HS-27A (cell line): Measurements from ENCODE around the gene AP1S1.
"Not testable (repeated sequence)": the region's sequence is repeated elsewhere in the genome, so short reads cannot be mapped to it uniquely, and the experiment has no call there.

Experiments used
- DNase-seq: peaks from one replicate; pipeline ENCODE4 v3.0.0-alpha.2; 2012; ENCODE audit warnings: low read depth, missing footprints

Gene AP1S1

GRCh38 chr7:101125989-101126650 is 28.2 kb upstream of the AP1S1 start:
- no peak for DNase-seq

GRCh38 chr7:101126651-101127459 is 27.4 kb upstream of the AP1S1 start, which contains the start of gene SERPINE1:
Gene SERPINE1 (plus strand): TSS chr7:101127104. CDS start chr7:101128394, 1,290 bp downstream.
- DNase-seq: peak; percentile 92

DNA sequence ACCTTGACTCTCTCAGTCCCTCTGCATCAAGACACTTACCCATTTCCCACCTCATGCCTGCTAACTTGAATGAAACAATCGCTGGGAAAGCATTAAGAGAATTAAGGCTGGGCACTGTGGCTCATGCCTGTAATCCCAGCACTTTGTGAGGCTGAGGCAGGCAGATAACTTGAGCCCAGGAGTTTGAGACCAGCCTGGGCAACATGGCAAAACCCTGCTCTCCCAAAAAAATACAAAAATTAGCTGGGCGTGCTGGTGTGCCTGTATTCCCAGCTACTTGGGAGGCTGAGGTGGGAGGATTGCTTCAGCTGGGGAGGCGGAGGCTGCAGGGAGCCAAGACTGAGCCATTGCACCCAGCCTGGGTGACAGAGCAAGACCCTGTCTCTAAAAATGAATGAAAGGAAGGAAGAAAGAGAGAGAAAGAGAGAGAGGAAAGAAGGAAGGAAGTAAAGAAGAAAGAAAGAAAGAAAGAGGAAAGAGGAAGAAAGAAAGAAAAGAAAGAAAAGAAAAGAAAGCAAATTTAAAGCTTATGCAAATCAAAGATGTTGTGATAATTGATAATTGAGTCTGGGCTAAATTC is 26.7 kb upstream of the AP1S1 start:
- no peak for DNase-seq

DNA sequence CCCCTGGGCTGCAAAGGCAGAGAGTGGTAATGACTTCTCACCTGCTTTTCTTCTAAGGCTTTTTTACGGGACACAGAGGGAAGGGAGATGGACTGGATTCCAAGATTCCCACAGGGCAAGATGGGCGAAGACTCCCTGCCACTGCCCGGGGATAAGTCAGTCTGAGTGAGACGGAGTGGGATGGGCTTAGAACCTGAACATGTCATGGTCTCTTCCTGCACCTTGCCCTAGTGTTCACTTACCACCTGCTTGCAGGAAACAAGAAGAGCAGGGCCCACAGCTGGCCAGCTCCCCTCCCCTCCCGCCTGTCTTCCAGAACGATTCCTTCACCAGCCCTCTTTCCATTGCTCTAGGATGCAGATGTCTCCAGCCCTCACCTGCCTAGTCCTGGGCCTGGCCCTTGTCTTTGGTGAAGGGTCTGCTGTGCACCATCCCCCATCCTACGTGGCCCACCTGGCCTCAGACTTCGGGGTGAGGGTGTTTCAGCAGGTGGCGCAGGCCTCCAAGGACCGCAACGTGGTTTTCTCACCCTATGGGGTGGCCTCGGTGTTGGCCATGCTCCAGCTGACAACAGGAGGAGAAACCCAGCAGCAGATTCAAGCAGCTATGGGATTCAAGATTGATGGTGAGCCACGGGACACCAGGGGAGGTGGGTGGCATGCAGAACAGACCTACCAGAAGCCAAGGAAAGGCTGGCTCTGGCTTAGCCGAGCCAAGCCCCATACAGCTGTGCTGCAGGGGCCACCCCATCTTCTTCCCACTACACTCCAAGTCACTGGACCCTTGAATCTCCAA is 26.0 kb upstream of the AP1S1 start:
- no peak for DNase-seq

DNA sequence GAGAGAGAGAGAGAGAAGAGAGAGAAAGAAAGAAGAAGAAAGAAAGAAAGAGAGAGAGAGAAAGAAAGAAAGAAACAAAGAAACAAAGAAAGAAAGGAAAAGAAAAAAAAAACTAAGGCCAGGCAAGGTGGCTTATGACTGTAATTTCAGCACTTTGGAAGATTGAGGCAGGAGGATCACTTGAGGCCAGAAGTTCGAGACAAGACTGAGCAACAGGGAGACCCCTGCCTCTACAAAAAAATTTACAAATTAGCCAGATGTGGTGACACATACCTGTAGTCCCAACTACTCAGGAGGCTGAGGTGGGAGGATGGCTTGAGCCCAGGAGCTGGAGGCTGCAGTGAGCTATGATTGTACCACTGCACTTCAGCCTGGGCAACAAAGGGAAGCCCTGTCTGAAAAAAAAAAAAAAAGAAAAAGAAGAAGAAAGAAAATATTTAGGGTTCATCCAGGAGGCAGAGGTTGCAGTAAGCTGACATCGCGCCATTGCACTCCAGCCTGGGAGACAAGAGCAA is 24.6 kb upstream of the AP1S1 start:
- DNase-seq: no peak

DNA sequence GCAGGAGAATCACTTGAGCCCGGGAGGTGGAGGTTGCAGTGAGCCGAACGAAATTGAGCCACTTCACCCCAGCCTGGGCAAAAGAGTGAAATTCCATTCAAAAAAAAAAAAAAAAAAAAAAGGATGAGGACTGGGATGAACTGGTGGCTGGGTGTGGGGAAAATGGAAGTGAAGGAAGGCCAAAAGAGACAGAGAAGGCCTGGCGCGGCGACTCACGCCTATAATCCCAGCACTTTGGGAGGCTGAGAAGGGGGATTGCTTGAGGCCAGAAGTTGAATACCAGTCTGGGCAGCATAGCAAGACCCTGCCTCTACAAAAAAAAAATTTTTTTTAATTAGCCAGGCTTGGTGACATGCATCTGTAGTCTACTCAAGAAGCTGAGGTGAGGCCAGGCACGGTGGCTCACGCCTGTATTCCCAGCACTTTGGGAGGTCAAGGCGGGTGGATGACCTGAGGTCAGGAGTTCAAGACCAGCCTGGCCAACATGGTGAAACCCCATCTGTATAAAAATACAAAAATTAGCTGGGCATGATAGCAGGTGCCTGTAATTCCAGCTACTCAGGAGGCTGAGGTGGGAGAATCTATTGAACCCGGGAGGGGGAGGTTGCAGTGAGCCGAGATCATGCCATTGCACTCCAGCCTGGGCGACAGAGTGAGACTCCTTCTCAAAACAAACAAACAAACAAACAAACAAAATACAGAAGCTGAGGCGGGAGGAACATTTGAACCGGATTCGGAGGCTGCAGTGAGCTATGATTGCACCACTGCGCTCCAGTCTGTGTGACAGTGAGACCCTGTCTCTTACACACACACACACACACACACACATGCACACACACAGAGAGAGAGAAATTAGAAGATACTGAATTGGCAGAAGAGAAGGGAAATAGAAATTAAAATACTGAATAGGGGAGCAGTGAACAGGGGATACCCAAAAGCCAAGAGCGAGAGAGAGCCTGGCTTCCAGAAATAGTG is 21.4 kb upstream of the AP1S1 start:
- not testable (repeated sequence) for DNase-seq

DNA sequence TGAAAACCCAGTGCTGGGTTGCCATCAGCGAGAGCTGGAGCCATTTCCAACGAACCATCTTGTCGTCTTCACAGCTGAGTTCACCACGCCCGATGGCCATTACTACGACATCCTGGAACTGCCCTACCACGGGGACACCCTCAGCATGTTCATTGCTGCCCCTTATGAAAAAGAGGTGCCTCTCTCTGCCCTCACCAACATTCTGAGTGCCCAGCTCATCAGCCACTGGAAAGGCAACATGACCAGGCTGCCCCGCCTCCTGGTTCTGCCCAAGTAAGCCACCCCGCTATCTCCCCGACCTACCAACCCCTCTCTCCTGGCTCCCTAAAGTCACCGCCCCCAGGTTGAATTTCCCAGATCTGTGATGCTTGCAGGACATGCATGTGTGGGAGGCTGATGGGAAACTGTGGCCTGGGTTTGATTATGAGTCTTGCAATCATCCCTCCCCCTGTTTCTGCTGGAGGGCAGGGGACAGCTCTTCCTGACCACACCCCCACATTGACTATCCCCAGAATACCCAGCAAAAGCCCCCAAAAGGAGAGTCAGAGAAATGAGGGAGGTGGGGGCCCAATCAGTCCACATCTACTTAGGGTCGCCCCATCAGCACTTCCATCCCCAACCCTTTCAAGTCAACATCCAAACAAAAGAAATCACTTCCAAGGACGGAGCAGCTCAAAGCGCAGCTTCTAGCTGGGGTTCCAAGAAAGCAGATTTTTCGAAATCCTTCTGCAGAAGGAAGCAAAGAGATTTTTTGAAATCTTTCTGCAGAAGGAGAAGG is 20.5 kb upstream of the AP1S1 start:
- DNase-seq: no peak

- no peak for DNase-seq
Observed at GRCh38 chr7:101134399-101134980, 19.8 kb upstream of the AP1S1 start.

DNA sequence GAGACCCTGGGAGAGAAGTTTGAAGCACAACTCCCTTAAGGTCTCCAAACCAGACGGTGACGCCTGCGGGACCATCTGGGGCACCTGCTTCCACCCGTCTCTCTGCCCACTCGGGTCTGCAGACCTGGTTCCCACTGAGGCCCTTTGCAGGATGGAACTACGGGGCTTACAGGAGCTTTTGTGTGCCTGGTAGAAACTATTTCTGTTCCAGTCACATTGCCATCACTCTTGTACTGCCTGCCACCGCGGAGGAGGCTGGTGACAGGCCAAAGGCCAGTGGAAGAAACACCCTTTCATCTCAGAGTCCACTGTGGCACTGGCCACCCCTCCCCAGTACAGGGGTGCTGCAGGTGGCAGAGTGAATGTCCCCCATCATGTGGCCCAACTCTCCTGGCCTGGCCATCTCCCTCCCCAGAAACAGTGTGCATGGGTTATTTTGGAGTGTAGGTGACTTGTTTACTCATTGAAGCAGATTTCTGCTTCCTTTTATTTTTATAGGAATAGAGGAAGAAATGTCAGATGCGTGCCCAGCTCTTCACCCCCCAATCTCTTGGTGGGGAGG is 16.5 kb upstream of the AP1S1 start:
- DNase-seq: no peak

DNA sequence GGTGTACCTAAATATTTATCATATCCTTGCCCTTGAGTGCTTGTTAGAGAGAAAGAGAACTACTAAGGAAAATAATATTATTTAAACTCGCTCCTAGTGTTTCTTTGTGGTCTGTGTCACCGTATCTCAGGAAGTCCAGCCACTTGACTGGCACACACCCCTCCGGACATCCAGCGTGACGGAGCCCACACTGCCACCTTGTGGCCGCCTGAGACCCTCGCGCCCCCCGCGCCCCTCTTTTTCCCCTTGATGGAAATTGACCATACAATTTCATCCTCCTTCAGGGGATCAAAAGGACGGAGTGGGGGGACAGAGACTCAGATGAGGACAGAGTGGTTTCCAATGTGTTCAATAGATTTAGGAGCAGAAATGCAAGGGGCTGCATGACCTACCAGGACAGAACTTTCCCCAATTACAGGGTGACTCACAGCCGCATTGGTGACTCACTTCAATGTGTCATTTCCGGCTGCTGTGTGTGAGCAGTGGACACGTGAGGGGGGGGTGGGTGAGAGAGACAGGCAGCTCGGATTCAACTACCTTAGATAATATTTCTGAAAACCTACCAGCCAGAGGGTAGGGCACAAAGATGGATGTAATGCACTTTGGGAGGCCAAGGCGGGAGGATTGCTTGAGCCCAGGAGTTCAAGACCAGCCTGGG is 15.9 kb upstream of the AP1S1 start:
- peak; percentile 88 for DNase-seq

DNA sequence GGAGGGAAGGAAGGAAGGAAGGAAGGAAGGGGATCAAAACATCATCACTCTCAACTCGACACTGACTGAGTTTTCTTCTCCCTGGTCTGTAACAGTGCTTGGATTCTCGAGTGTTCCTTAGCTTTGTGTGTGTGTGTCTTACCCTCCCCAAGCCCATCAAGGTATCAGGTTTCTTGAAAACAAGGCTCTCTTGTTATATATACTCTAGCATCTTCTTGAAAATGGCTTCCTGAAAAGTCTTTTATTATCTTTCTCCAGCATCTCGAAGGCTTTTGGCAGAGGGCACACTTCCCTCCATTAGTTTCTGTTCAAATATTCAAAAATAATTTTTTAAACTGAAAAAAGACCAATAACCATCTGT is 14.0 kb upstream of the AP1S1 start:
- DNase-seq: no peak

DNA sequence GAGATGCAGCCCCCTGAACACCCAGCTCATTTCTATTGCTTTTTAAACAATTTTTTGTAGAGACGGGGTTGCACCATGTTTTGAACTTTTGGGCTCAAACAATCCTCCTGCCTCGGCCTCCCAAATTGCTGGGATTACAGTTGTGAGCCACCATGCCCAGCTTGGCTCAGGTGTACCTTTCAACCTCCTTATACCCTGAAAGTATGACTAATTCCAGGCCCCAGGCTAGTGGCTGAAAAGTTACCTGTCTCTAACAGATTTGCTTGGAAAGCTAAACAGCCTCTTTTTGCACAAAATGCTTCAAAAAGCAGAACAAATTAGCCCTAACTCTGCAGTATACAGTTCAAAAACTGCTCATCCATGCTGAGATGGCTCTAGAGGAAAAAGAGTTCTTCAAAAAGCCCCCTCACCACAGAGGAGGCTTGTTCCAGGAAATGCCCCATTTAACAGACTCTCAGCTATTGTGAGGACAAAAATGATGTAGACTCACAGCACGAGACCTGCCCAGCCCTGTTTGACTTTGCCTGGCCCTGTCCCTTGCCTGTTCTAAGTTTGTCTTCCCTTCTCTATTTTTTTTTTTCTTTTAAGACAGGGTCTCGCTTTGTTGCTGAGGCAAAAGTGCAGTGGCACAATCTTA is 13.4 kb upstream of the AP1S1 start:
- no peak for DNase-seq

DNA sequence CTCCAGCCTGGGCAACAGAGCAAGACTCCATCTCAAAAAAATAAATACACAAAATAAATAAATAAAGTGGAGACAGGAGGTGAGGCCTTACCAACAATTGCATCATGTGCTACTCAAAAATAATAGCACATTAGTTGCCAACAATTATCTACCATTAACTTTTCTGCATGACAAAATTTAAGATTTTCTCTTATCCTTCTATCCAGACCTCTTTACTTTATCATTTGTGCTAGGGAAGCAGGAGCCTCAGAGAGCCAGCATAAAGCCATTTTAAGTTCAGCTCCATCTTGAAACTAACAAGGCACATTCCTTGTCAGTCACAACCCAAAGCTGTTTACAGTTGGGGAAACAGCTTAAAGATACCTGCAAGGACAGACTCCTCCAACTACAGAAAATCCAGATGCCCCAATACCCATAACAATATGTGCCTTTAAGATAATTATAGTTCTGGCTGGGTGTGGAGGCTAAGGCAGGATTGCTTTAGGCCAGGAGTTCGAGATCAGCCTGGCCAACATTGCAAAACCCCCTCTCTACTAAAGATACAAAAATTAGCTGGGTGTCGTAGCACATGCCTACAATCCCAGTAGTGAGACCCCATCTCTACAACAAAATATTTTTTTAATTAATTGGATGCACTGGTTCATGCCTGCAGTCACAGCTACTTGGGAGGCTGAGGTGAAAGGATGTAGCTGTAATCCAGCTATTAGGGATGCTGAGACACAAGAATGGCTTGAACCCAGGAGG is 2.2 kb upstream of the AP1S1 start:
- DNase-seq: no peak

- no peak for DNase-seq
Observed at GRCh38 chr7:101154693-101155102, 422 bp downstream of the AP1S1 start.

DNA sequence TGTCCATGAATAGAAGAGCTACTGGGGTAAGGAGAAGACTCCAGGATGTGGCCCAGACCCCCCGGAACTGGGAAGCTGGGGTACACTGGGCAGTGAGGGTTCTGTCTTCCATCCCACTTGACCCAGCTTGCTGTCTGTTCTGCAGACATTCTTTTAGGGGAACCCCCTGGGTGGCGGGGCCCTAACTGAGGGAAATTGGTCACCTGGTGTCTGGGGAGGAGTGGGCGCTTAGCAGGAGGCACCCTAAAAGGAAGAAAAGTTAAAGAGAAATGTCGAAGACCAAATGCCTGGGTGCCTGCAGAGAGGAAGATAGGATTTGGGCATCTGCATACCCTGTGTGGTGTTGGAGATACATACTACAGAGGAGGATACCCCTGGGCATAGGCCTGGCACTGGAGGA is 1.0 kb downstream of the AP1S1 start:
- DNase-seq: no peak

DNA sequence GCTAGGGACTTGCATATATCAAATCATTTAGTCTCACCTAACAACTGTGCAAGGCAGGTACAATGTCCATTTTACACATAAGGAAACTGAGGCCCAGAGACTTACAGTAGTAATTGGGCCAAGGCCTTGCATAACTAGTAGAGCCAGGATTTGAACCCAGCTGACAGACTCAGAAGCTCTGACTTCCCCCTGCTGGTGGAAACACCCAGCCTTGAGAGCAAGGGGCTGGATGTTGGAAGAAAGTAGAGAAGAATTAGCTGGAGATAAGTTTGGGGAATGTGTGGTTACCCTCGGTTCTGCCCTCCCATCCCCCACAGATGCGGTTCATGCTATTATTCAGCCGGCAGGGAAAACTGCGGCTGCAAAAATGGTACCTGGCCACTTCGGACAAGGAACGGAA is 2.0 kb downstream of the AP1S1 start:
- no peak for DNase-seq

DNA sequence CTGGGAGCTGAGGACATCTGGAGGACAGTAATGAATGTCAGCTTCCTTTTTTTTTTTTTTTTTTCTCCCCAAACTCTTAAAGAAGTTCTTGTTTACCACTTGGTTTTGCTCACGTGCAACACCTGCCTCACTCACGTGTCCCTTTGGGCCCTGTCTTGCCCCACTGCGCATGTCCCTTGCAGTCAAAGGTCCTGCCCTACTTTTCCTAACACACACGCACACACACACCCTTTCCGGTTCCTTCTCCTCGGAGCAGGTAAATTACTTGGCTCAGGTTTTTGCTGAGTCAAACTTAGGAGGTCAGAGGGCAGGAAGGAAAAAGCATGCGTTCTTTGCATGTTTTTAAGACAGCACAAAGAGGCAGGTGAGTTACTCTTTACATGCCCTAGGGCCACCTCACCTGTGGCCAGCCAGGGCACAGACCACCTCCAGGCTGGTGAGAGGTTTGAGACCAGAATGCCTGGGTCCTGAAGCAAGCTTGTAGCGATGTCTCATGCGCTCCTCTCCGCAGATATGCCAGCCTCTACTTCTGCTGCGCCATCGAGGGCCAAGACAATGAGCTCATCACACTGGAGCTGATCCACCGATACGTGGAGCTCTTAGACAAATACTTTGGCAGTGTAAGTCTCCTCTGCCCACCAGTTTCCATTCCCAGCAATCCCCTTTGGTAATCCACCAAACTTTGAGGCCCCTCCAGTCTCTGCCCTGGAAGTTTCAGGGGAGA is 2.8 kb downstream of the AP1S1 start:
- no peak for DNase-seq
